ENCODE data around the gene RFX7.

GRCh38 chr15:56058986-56059385 is 184.7 kb downstream of the RFX7 start:
- TF ChIP-seq CTCF (IDR thresholded peaks at IDR 0.05) (no peak), POLR2A (IDR thresholded peaks at IDR 0.05) (no peak), EP300 (IDR thresholded peaks at IDR 0.05) (no peak)
